WTC11 (cell line): ENCODE measurements around the gene ANO8.

Source experiments
- MXD4 ChIP-seq: fragments of 250-450 bp; sonication (Bioruptor Pico); IDR thresholded peaks from 2 replicates; pipeline ENCODE4 v1.8.0; 2021; ENCODE audit warnings: mild to moderate bottlenecking, moderate library complexity, borderline replicate concordance
- NR3C1 ChIP-seq: sonication (generic); formaldehyde crosslinking; conservative IDR thresholded peaks from 2 replicates; pipeline ENCODE4 v1.8.1; 2023; ENCODE audit warnings: low read depth, mild to moderate bottlenecking, missing genetic modification reagents
- ZNF416 ChIP-seq: fragments of 250-450 bp; sonication (Bioruptor Pico); IDR thresholded peaks from 2 replicates; pipeline ENCODE4 v1.9.0; 2021; ENCODE audit warnings: mild to moderate bottlenecking, inconsistent platforms
- TF ChIP-seq, protein P1 (sequence below): fragments of 200-600 bp; IDR thresholded peaks from 2 replicates; pipeline ENCODE4 v1.8.0; 2022; ENCODE audit warnings: antibody characterized with exemption
- TF ChIP-seq, protein P2 (sequence below): sonication (generic); formaldehyde crosslinking; IDR thresholded peaks from 2 replicates; pipeline ENCODE4 v1.8.0; 2023; ENCODE audit warnings: mild to moderate bottlenecking, missing genetic modification reagents
- TF ChIP-seq, protein P3 (sequence below): sonication (generic); formaldehyde crosslinking; IDR thresholded peaks from 2 replicates; pipeline ENCODE4 v1.8.1; 2023; ENCODE audit warnings: mild to moderate bottlenecking, missing genetic modification reagents, moderate library complexity
- TF ChIP-seq, protein P4 (sequence below): sonication (generic); formaldehyde crosslinking; IDR thresholded peaks from 2 replicates; pipeline ENCODE4 v1.8.1; 2023; ENCODE audit warnings: mild to moderate bottlenecking, missing genetic modification reagents, moderate library complexity

DNA sequence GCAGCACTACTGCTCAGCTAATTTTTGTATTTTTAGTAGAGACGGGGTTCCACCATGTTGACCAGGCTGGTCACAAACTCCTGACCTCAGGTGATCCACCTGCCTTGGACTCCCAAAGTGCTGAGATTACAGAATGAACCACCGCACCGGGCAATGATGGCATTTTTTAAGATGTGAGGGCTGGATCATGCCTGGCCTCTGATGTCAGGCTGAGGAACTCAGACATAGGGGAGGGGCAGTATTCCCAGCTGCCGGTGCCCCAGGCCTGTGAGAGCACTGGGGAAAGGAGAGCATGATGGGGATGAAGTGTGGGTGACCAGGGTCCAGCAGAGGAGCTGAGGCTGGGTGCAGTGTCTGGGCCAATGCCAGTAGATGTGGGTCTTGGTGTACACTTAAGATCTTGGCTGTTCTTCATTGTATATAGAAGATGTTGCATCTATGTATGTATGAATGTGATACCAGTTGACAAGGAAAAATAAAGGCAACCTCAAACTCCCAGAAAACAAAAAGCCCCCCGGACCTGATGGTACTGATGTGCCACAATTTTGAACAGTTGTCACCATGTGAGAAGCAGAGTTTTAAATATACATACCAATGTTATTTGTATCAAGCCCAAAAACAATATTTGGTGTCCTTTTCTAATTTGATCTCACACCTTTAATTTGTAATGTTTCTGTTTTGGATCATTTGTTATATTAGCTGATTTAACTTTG is 45.9 kb upstream of the ANO8 start:
- TF ChIP-seq, protein P1, sequence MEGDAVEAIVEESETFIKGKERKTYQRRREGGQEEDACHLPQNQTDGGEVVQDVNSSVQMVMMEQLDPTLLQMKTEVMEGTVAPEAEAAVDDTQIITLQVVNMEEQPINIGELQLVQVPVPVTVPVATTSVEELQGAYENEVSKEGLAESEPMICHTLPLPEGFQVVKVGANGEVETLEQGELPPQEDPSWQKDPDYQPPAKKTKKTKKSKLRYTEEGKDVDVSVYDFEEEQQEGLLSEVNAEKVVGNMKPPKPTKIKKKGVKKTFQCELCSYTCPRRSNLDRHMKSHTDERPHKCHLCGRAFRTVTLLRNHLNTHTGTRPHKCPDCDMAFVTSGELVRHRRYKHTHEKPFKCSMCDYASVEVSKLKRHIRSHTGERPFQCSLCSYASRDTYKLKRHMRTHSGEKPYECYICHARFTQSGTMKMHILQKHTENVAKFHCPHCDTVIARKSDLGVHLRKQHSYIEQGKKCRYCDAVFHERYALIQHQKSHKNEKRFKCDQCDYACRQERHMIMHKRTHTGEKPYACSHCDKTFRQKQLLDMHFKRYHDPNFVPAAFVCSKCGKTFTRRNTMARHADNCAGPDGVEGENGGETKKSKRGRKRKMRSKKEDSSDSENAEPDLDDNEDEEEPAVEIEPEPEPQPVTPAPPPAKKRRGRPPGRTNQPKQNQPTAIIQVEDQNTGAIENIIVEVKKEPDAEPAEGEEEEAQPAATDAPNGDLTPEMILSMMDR = no peak
- TF ChIP-seq, protein P2, sequence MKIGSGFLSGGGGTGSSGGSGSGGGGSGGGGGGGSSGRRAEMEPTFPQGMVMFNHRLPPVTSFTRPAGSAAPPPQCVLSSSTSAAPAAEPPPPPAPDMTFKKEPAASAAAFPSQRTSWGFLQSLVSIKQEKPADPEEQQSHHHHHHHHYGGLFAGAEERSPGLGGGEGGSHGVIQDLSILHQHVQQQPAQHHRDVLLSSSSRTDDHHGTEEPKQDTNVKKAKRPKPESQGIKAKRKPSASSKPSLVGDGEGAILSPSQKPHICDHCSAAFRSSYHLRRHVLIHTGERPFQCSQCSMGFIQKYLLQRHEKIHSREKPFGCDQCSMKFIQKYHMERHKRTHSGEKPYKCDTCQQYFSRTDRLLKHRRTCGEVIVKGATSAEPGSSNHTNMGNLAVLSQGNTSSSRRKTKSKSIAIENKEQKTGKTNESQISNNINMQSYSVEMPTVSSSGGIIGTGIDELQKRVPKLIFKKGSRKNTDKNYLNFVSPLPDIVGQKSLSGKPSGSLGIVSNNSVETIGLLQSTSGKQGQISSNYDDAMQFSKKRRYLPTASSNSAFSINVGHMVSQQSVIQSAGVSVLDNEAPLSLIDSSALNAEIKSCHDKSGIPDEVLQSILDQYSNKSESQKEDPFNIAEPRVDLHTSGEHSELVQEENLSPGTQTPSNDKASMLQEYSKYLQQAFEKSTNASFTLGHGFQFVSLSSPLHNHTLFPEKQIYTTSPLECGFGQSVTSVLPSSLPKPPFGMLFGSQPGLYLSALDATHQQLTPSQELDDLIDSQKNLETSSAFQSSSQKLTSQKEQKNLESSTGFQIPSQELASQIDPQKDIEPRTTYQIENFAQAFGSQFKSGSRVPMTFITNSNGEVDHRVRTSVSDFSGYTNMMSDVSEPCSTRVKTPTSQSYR (CRISPR knock-in tag) = no peak
- TF ChIP-seq ZNF416 (CRISPR knock-in tag) (no peak), MXD4 (CRISPR knock-in tag) (no peak), NR3C1 (CRISPR knock-in tag) (no peak)
- TF ChIP-seq, protein P3, sequence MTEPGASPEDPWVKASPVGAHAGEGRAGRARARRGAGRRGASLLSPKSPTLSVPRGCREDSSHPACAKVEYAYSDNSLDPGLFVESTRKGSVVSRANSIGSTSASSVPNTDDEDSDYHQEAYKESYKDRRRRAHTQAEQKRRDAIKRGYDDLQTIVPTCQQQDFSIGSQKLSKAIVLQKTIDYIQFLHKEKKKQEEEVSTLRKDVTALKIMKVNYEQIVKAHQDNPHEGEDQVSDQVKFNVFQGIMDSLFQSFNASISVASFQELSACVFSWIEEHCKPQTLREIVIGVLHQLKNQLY (CRISPR knock-in tag) = no peak
- TF ChIP-seq, protein P4, sequence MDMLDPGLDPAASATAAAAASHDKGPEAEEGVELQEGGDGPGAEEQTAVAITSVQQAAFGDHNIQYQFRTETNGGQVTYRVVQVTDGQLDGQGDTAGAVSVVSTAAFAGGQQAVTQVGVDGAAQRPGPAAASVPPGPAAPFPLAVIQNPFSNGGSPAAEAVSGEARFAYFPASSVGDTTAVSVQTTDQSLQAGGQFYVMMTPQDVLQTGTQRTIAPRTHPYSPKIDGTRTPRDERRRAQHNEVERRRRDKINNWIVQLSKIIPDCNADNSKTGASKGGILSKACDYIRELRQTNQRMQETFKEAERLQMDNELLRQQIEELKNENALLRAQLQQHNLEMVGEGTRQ (CRISPR knock-in tag) = no peak
